IMR-90 (cell line): ENCODE data around the gene SLC25A25. TPM values are rescaled to one million over a fixed set of nuclear protein-coding genes. Genes with fewer than 3 reads are reported as not detected.

ENCODE experiments used
- ATAC-seq: fragments of 200-7000 bp; cut with Tn5 transposase; 2 replicates; pipeline ENCODE4 v1.9.1; 2020; ENCODE audit warnings: low read depth, mild to moderate bottlenecking, moderate library complexity
- BruUV-seq: library from RNA; stranded (reverse); fragments of 400-500 nt; replicated peaks from 2 replicates; lab custom pipeline; 2021; lab: Mats Ljungman, UMichigan
- CTCF ChIA-PET: fragments of 300-600 bp; formaldehyde crosslinking; extraction: SDS; loops from one replicate; lab custom pipeline; 2021; ENCODE audit warnings: antibody characterized with exemption; lab: Yijun Ruan, JAX
- POLR2A ChIA-PET: fragments of 300-600 bp; sonication (Branson Sonifier 250); formaldehyde crosslinking; loops from one replicate; lab custom pipeline; 2022; ENCODE audit warnings: antibody characterized with exemption; ENCODE audit not compliant: unreplicated experiment; lab: Charles Lee
- DNase-seq: peaks from one replicate; pipeline ENCODE4 v3.0.0; 2013
- H2AFZ ChIP-seq: replicated peaks from 2 replicates; pipeline ENCODE3; 2013; ENCODE audit warnings: low read length, mild to moderate bottlenecking; ENCODE audit not compliant: poor library complexity
- H2AK5ac ChIP-seq: 2 replicates; pipeline ENCODE4 v1.6.1; 2013; ENCODE audit warnings: low read depth, low read length, inconsistent platforms
- H2AK9ac ChIP-seq: replicated peaks from 2 replicates; pipeline ENCODE3; 2013; ENCODE audit warnings: mild to moderate bottlenecking, low read depth, low read length, moderate library complexity; ENCODE audit not compliant: poor library complexity
- H2BK120ac ChIP-seq: 2 replicates; pipeline ENCODE4 v1.6.1; 2013; ENCODE audit warnings: low read depth, low read length, inconsistent platforms
- H2BK15ac ChIP-seq: 3 replicates; pipeline ENCODE4 v1.6.1; 2013; ENCODE audit warnings: low read depth, low read length, inconsistent platforms
- H2BK20ac ChIP-seq: 2 replicates; pipeline ENCODE4 v1.6.1; 2013; ENCODE audit warnings: low read depth, mild to moderate bottlenecking, inconsistent platforms, low read length, moderate library complexity
- H2BK5ac ChIP-seq: 2 replicates; pipeline ENCODE4 v1.6.1; 2013; ENCODE audit warnings: mild to moderate bottlenecking, low read depth, low read length, inconsistent platforms; ENCODE audit not compliant: poor library complexity, severe bottlenecking
- H3K14ac ChIP-seq: replicated peaks from 2 replicates; pipeline ENCODE4 v1.6.1; 2013; ENCODE audit warnings: low read depth, low read length, inconsistent platforms
- H3K18ac ChIP-seq: 2 replicates; pipeline ENCODE4 v1.6.1; 2013; ENCODE audit warnings: low read depth, low read length, control low read depth
- H3K23ac ChIP-seq: 2 replicates; pipeline ENCODE4 v1.6.1; 2013; ENCODE audit warnings: low read depth, low read length, inconsistent platforms
- H3K27ac ChIP-seq: 2 replicates; pipeline ENCODE4 v1.5.1; 2013; ENCODE audit warnings: mild to moderate bottlenecking, control low read depth, low read length; ENCODE audit not compliant: insufficient read depth
- H3K27me3 ChIP-seq: 2 replicates; pipeline ENCODE4 v1.6.1; 2013; ENCODE audit warnings: low read length; ENCODE audit not compliant: control insufficient read depth, insufficient read depth
- H3K36me3 ChIP-seq: 2 replicates; pipeline ENCODE4 v1.6.1; 2013; ENCODE audit warnings: low read length, mixed read lengths; ENCODE audit not compliant: control insufficient read depth, insufficient read depth
- H3K4ac ChIP-seq: 2 replicates; pipeline ENCODE4 v1.6.1; 2013; ENCODE audit warnings: low read depth, low read length, inconsistent platforms
- H3K4me1 ChIP-seq: 2 replicates; pipeline ENCODE4 v1.6.1; 2013; ENCODE audit warnings: low read length, mixed read lengths; ENCODE audit not compliant: control insufficient read depth, insufficient read depth
- H3K4me2 ChIP-seq: 2 replicates; pipeline ENCODE4 v1.6.1; 2013; ENCODE audit warnings: low read depth, mild to moderate bottlenecking, control low read depth, low read length, moderate library complexity
- H3K4me3 ChIP-seq: 2 replicates; pipeline ENCODE4 v1.5.1; 2013; ENCODE audit warnings: low read depth, mild to moderate bottlenecking, control low read depth, low read length, moderate library complexity; ENCODE audit not compliant: insufficient read depth
- H3K56ac ChIP-seq: 2 replicates; pipeline ENCODE4 v1.6.1; 2013; ENCODE audit warnings: low read length, inconsistent platforms; ENCODE audit not compliant: insufficient read depth; ENCODE audit errors: extremely low read depth
- H3K79me1 ChIP-seq, 2 experiments: 2 replicates each; pipeline ENCODE4 v1.6.1; 2013; ENCODE audit warnings: low read length in 2 of 2, inconsistent platforms in 1 of 2, low read depth in 1 of 2
- H3K9ac ChIP-seq: 2 replicates; pipeline ENCODE4 v1.6.1; 2013; ENCODE audit warnings: low read depth, low read length, control low read depth
- H3K9me1 ChIP-seq: 2 replicates; pipeline ENCODE4 v1.6.1; 2013; ENCODE audit warnings: low read length, inconsistent platforms; ENCODE audit not compliant: insufficient read depth
- H3K9me3 ChIP-seq: 2 replicates; pipeline ENCODE4 v1.6.1; 2013; ENCODE audit warnings: low read length; ENCODE audit not compliant: control insufficient read depth, insufficient read depth
- H4K20me1 ChIP-seq: 2 replicates; pipeline ENCODE4 v1.6.1; 2013; ENCODE audit warnings: low read length, inconsistent platforms; ENCODE audit not compliant: insufficient read depth
- H4K5ac ChIP-seq: 2 replicates; pipeline ENCODE4 v1.6.1; 2013; ENCODE audit warnings: mild to moderate bottlenecking, low read depth, low read length, control low read depth
- H4K8ac ChIP-seq, 2 experiments: 2 replicates each; pipeline ENCODE4 v1.6.1; 2013; ENCODE audit warnings: low read depth in 2 of 2, low read length in 2 of 2, control low read depth in 1 of 2, inconsistent platforms in 1 of 2
- H4K91ac ChIP-seq: 2 replicates; pipeline ENCODE4 v1.6.1; 2013; ENCODE audit warnings: low read depth, low read length, inconsistent platforms; ENCODE audit not compliant: insufficient read depth
- CEBPB ChIP-seq: IDR thresholded peaks from 2 replicates; pipeline ENCODE4 v1.6.1; 2012; ENCODE audit warnings: low read depth, low read length, improper control_type of control experiment
- CTCF ChIP-seq: conservative IDR thresholded peaks from 2 replicates; pipeline ENCODE4 v1.5.1; 2012; ENCODE audit warnings: mild to moderate bottlenecking, low read depth, low read length, improper control_type of control experiment
- ELK1 ChIP-seq: fragments of 150-350 bp; IDR thresholded peaks from 2 replicates; pipeline ENCODE4 v1.6.1; 2016; ENCODE audit warnings: low read depth, mild to moderate bottlenecking, low read length, moderate library complexity, borderline replicate concordance
- FOS ChIP-seq: fragments of 150-350 bp; IDR thresholded peaks from 2 replicates; pipeline ENCODE4 v1.6.1; 2016; ENCODE audit warnings: low read depth, low read length
- MAFK ChIP-seq: IDR thresholded peaks from 2 replicates; pipeline ENCODE4 v1.6.1; 2012; ENCODE audit warnings: low read depth, low read length, improper control_type of control experiment
- POLR2A ChIP-seq: IDR thresholded peaks from 2 replicates; pipeline ENCODE4 v1.6.1; 2012; ENCODE audit warnings: mild to moderate bottlenecking, low read depth, low read length
- SMC3 ChIP-seq: fragments of 150-350 bp; IDR thresholded peaks from 2 replicates; pipeline ENCODE4 v1.6.1; 2016; ENCODE audit warnings: low read depth, mild to moderate bottlenecking, antibody characterized with exemption, low read length, moderate library complexity
- WGBS, 2 experiments: methylation state at CpG; one replicate each; pipeline versions ENCODE4 v1.1.5 to v1.1.7; 2013; ENCODE audit warnings: missing lambda C conversion rate in 2 of 2; ENCODE audit not compliant: insufficient read length in 1 of 2; ENCODE audit errors: extremely low coverage in 2 of 2; 5-methylcytosine and 5-hydroxymethylcytosine counted together
- dilution Hi-C: fragments of 300-500 bp; cut with HindIII; formaldehyde crosslinking; loops from one replicate; pipeline ENCODE4 v1.14.3; 2018; ENCODE audit warnings: low sequenced_read_pairs; ENCODE audit not compliant: unreplicated experiment
- in situ Hi-C: fragments of 300-500 bp; cut with MboI; formaldehyde crosslinking; loops from 3 replicates; pipeline ENCODE4 v1.14.3; 2019; ENCODE audit warnings: low sequenced_read_pairs, inconsistent platforms, mixed read lengths
- intact Hi-C: fragments of 100-400 bp; cut with micrococcal nuclease; formaldehyde crosslinking; loops from 2 replicates; pipeline ENCODE4 v1.10.0; 2022
- polyA plus RNA-seq, 3 experiments: library from polyadenylated mRNA; depleted of rRNA; stranded (reverse); fragments of >200 nt; gene quantifications; 2 replicates each; pipeline ENCODE4 v1.2.3, GENCODE V29; 2012; ENCODE audit warnings: low replicate concordance in 1 of 3
- total RNA-seq: library from RNA; depleted of rRNA; stranded (reverse); fragments of >200 nt; gene quantifications from 2 replicates; pipeline ENCODE4 v1.2.3, GENCODE V29; 2012

SLC25A25 gene
- total and polyA plus RNA-seq, 2 of the 4 experiments (the other 2 are of a cell fraction): 14.0 to 17.9 TPM

- ATAC-seq: no peak
- CTCF ChIA-PET: no interaction called here
Measured at GRCh38 chr9:128152133-128153059, 84.4 kb downstream of the SLC25A25 start.

More at GRCh38 chr9:128152133-128153059, 84.4 kb downstream of the SLC25A25 start:
- Histone ChIP-seq H3K4me2 (no peak overlapping the region), H3K79me1 (no peaks in the 10 kb centered on the region), H3K18ac (no peak overlapping the region), H2BK5ac (no peak overlapping the region), H4K8ac (no peak overlapping the region), H3K9me3 (no peaks in the 10 kb centered on the region), H3K4me1 (no peaks in the 10 kb centered on the region), H3K4me3 (no peak overlapping the region), H4K91ac (no peak overlapping the region), H2BK15ac (no peak overlapping the region), H2BK20ac (no peak overlapping the region), H3K56ac (no peak overlapping the region), H4K5ac (no peak overlapping the region), H2BK120ac (no peak overlapping the region), H3K23ac (no peak overlapping the region), H3K14ac (no peak overlapping the region), H2AFZ (no peak overlapping the region), H3K36me3 (no peaks in the 10 kb centered on the region), H2AK9ac (no peak overlapping the region), H2AK5ac (no peak overlapping the region), H3K4ac (no peak overlapping the region), H4K20me1 (no peaks in the 10 kb centered on the region; the same call in 1 of the 2 replicates), H3K27me3 (peaks cover 14% of the 10 kb centered on the region; the same call in 1 of the 2 replicates), H3K9me1 (no peaks in the 10 kb centered on the region; the same call in 1 of the 2 replicates), H3K9ac (no peak overlapping the region), H3K27ac (no peak overlapping the region)
- in situ Hi-C loops (no loop called here), dilution Hi-C loops (no loop called here), intact Hi-C loops (no loop called here)
- BruUV-seq: no TSS peak
- no peak for DNase-seq
- TF ChIP-seq SMC3 (no peak), CTCF (no peak), ELK1 (no peak), CEBPB (no peak), FOS (no peak), MAFK (no peak), POLR2A (no peak)
- WGBS, 2 experiments: 84% methylated on average over 6 of the region's 13 CpGs; no CpG with 5 or more reads in 1 of the 2 experiments
- POLR2A ChIA-PET: no interaction called here
